ENCODE measurements around the gene NETO2.

The NETO2 gene

DNA sequence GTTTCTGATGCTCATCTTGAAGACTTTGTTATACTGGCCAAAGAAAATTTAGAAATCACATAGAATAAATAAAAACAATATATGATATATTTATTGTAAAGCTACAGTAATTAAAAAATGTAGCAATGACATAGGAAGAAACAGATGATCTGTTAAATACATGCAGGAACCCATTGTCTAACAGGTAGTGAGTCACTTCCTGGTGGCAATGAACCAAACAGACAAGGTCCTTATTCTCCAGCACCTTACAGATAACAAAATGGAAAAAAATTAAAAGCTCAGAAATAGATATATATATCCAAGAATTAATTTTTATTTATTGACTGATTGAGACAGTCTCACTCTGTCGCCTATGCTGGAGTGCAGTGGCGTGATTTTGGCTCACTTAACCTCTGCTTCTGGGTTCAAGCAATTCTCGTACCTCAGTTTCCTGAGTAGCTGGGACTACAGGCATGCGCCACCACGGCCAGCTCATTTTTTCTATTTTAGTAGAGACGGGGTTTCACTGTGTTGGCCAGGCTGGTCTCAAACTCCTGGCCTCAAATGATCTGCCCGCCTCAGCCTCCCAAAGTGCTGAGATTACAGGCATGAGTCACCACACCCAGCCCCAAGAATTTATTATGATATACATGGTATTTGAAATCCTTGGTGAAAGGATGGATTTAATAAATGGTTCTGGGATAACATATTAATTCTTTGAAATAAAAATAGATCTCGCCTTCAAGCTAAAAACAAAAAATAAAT, 7.5 kb downstream of the NETO2 start:
- ATAC-seq, result 0 out of 3 replicates have a peak, but pooled peaks have one; percentile 24

DNA sequence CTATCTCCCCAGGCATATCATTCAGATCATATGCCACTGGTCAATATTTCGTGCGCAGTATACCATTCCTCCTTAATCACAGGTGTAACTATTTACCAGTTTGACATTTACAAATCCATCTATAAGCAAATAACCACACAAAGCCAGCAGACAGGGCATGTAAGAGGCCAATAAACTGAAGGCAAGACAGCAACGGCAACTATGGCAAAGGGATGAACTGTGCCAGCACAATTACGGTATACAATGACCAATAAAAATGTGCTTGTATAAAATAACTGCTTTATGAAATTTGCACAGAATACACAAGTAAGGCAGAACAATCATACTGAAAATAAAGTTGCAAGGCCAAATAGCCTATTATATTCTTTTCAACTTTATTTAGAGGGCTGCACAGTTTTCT, 9.2 kb downstream of the NETO2 start:
- ATAC-seq, result no peak
- no peak for TF ChIP-seq BACH2 (CRISPR knock-in tag; IDR thresholded peaks at IDR 0.05; ENCODE audit: borderline replicate concordance)
- TF ChIP-seq, protein P1, sequence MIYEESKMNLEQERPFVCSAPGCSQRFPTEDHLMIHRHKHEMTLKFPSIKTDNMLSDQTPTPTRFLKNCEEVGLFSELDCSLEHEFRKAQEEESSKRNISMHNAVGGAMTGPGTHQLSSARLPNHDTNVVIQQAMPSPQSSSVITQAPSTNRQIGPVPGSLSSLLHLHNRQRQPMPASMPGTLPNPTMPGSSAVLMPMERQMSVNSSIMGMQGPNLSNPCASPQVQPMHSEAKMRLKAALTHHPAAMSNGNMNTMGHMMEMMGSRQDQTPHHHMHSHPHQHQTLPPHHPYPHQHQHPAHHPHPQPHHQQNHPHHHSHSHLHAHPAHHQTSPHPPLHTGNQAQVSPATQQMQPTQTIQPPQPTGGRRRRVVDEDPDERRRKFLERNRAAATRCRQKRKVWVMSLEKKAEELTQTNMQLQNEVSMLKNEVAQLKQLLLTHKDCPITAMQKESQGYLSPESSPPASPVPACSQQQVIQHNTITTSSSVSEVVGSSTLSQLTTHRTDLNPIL (CRISPR knock-in tag; IDR thresholded peaks at IDR 0.05; ENCODE audit: low read depth), result no peak
- no peak for TF ChIP-seq OSR1 (CRISPR knock-in tag; IDR thresholded peaks at IDR 0.05)
- TF ChIP-seq SNAI2 (CRISPR knock-in tag; IDR thresholded peaks at IDR 0.05), result no peak
- no peak for TF ChIP-seq ZFP3 (CRISPR knock-in tag; IDR thresholded peaks at IDR 0.05)
- TF ChIP-seq, protein P2, sequence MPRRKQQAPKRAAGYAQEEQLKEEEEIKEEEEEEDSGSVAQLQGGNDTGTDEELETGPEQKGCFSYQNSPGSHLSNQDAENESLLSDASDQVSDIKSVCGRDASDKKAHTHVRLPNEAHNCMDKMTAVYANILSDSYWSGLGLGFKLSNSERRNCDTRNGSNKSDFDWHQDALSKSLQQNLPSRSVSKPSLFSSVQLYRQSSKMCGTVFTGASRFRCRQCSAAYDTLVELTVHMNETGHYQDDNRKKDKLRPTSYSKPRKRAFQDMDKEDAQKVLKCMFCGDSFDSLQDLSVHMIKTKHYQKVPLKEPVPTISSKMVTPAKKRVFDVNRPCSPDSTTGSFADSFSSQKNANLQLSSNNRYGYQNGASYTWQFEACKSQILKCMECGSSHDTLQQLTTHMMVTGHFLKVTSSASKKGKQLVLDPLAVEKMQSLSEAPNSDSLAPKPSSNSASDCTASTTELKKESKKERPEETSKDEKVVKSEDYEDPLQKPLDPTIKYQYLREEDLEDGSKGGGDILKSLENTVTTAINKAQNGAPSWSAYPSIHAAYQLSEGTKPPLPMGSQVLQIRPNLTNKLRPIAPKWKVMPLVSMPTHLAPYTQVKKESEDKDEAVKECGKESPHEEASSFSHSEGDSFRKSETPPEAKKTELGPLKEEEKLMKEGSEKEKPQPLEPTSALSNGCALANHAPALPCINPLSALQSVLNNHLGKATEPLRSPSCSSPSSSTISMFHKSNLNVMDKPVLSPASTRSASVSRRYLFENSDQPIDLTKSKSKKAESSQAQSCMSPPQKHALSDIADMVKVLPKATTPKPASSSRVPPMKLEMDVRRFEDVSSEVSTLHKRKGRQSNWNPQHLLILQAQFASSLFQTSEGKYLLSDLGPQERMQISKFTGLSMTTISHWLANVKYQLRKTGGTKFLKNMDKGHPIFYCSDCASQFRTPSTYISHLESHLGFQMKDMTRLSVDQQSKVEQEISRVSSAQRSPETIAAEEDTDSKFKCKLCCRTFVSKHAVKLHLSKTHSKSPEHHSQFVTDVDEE (CRISPR knock-in tag; IDR thresholded peaks at IDR 0.05), result no peak
- TF ChIP-seq, protein P3, sequence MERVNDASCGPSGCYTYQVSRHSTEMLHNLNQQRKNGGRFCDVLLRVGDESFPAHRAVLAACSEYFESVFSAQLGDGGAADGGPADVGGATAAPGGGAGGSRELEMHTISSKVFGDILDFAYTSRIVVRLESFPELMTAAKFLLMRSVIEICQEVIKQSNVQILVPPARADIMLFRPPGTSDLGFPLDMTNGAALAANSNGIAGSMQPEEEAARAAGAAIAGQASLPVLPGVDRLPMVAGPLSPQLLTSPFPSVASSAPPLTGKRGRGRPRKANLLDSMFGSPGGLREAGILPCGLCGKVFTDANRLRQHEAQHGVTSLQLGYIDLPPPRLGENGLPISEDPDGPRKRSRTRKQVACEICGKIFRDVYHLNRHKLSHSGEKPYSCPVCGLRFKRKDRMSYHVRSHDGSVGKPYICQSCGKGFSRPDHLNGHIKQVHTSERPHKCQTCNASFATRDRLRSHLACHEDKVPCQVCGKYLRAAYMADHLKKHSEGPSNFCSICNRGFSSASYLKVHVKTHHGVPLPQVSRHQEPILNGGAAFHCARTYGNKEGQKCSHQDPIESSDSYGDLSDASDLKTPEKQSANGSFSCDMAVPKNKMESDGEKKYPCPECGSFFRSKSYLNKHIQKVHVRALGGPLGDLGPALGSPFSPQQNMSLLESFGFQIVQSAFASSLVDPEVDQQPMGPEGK (CRISPR knock-in tag; IDR thresholded peaks at IDR 0.05; ENCODE audit: borderline replicate concordance), result no peak
- TF ChIP-seq ARNTL (CRISPR knock-in tag; IDR thresholded peaks at IDR 0.05; ENCODE audit: borderline replicate concordance, low read depth), result no peak
- TF ChIP-seq ZNF70 (CRISPR knock-in tag; IDR thresholded peaks at IDR 0.05), result no peak
- TF ChIP-seq ISL1 (CRISPR knock-in tag; IDR thresholded peaks at IDR 0.05), result no peak

More for the DNA sequence above, 7.5 kb downstream of the NETO2 start:
- TF ChIP-seq, protein P1 (CRISPR knock-in tag; IDR thresholded peaks at IDR 0.05; ENCODE audit: low read depth), result no peak
- no peak for TF ChIP-seq TOX (CRISPR knock-in tag; IDR thresholded peaks at IDR 0.05; ENCODE audit: borderline replicate concordance)
- TF ChIP-seq, protein P4, sequence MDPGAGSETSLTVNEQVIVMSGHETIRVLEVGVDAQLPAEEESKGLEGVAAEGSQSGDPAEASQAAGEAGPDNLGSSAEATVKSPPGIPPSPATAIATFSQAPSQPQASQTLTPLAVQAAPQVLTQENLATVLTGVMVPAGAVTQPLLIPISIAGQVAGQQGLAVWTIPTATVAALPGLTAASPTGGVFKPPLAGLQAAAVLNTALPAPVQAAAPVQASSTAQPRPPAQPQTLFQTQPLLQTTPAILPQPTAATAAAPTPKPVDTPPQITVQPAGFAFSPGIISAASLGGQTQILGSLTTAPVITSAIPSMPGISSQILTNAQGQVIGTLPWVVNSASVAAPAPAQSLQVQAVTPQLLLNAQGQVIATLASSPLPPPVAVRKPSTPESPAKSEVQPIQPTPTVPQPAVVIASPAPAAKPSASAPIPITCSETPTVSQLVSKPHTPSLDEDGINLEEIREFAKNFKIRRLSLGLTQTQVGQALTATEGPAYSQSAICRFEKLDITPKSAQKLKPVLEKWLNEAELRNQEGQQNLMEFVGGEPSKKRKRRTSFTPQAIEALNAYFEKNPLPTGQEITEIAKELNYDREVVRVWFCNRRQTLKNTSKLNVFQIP (CRISPR knock-in tag; IDR thresholded peaks at IDR 0.05; ENCODE audit: borderline replicate concordance, low read depth), result no peak
- TF ChIP-seq SNAI2 (CRISPR knock-in tag; IDR thresholded peaks at IDR 0.05), result no peak
- no peak for TF ChIP-seq ZNF70 (CRISPR knock-in tag; IDR thresholded peaks at IDR 0.05)
- no peak for TF ChIP-seq ESRRG (CRISPR knock-in tag; IDR thresholded peaks at IDR 0.05)
- TF ChIP-seq ZNF8 (CRISPR knock-in tag; IDR thresholded peaks at IDR 0.05), result no peak
- no peak for TF ChIP-seq ZC3H10 (CRISPR knock-in tag; IDR thresholded peaks at IDR 0.05)
- no peak for TF ChIP-seq ZNF565 (CRISPR knock-in tag; conservative IDR thresholded peaks at IDR 0.05; ENCODE audit: low read depth)
- TF ChIP-seq GLIS3 (CRISPR knock-in tag; IDR thresholded peaks at IDR 0.05), result no peak
- TF ChIP-seq CSDC2 (CRISPR knock-in tag; IDR thresholded peaks at IDR 0.05), result no peak
- no peak for TF ChIP-seq ZFP3 (CRISPR knock-in tag; IDR thresholded peaks at IDR 0.05)
- TF ChIP-seq, protein P2 (CRISPR knock-in tag; IDR thresholded peaks at IDR 0.05), result no peak
- no peak for TF ChIP-seq TCF4 (CRISPR knock-in tag; IDR thresholded peaks at IDR 0.05; ENCODE audit: borderline replicate concordance)
- TF ChIP-seq PPARA (CRISPR knock-in tag; IDR thresholded peaks at IDR 0.05; ENCODE audit: borderline replicate concordance), result no peak
- no peak for TF ChIP-seq ARNTL (CRISPR knock-in tag; IDR thresholded peaks at IDR 0.05; ENCODE audit: borderline replicate concordance, low read depth)
- TF ChIP-seq, protein P3 (CRISPR knock-in tag; IDR thresholded peaks at IDR 0.05; ENCODE audit: borderline replicate concordance), result no peak
- TF ChIP-seq BACH2 (CRISPR knock-in tag; IDR thresholded peaks at IDR 0.05; ENCODE audit: borderline replicate concordance), result no peak
- TF ChIP-seq, protein P5, sequence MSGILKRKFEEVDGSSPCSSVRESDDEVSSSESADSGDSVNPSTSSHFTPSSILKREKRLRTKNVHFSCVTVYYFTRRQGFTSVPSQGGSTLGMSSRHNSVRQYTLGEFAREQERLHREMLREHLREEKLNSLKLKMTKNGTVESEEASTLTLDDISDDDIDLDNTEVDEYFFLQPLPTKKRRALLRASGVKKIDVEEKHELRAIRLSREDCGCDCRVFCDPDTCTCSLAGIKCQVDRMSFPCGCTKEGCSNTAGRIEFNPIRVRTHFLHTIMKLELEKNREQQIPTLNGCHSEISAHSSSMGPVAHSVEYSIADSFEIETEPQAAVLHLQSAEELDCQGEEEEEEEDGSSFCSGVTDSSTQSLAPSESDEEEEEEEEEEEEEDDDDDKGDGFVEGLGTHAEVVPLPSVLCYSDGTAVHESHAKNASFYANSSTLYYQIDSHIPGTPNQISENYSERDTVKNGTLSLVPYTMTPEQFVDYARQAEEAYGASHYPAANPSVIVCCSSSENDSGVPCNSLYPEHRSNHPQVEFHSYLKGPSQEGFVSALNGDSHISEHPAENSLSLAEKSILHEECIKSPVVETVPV (CRISPR knock-in tag; IDR thresholded peaks at IDR 0.05), result no peak
